Endothelial cell of umbilical vein (primary cell): ENCODE data around the gene CHAF1A. TPM values are rescaled to one million over a fixed set of nuclear protein-coding genes. Genes with fewer than 3 reads are reported as not detected.

ENCODE experiments used
- BruUV-seq: library from RNA; stranded (reverse); fragments of 400-500 nt; replicated peaks from 2 replicates; lab custom pipeline; 2021; lab: Mats Ljungman, UMichigan
- CTCF ChIA-PET: fragments of 300-600, 350-600 bp; sonication (Branson Sonifier 250); formaldehyde crosslinking; loops from one replicate; lab custom pipeline; 2021; ENCODE audit warnings: antibody characterized with exemption, inconsistent platforms; lab: Charles Lee
- POLR2A ChIA-PET: fragments of 300-600, 350-600 bp; sonication (Branson Sonifier 250); formaldehyde crosslinking; loops from one replicate; lab custom pipeline; 2021; ENCODE audit warnings: antibody characterized with exemption, inconsistent platforms; lab: Charles Lee
- DNase-seq: peaks from one replicate; pipeline ENCODE4 v3.0.0-alpha.2; 2011; ENCODE audit warnings: low read depth, low spot score
- FAIRE-seq: peaks from 2 replicates; lab custom pipeline; 2011; peaks lifted over from hg19 to GRCh38; lab: Jason Lieb, UNC
- H2AFZ ChIP-seq: 2 replicates; pipeline ENCODE4 v1.6.0; 2012; ENCODE audit warnings: low read depth, low read length, control low read depth, inconsistent platforms
- H3K27ac ChIP-seq: 2 replicates; pipeline ENCODE4 v1.5.1; 2011; ENCODE audit warnings: low read depth, mild to moderate bottlenecking, control low read depth, low read length, moderate library complexity; ENCODE audit not compliant: insufficient read depth
- H3K27me3 ChIP-seq, 2 experiments: 2 replicates each; pipeline versions ENCODE4 v1.6.0 to v1.6.1; 2011; ENCODE audit warnings: low read length in 2 of 2, mixed read lengths in 1 of 2; ENCODE audit not compliant: control insufficient read depth in 2 of 2, insufficient read depth in 2 of 2
- H3K36me3 ChIP-seq, 2 experiments: 2 replicates in 1 of 2; 3 replicates in 1 of 2; pipeline ENCODE4 v1.5.1; 2011; ENCODE audit warnings: low read length in 2 of 2, mild to moderate bottlenecking in 1 of 2, moderate library complexity in 1 of 2; ENCODE audit not compliant: control insufficient read depth in 2 of 2, insufficient read depth in 2 of 2; ENCODE audit errors: extremely low read depth in 1 of 2
- H3K4me1 ChIP-seq: 3 replicates; pipeline ENCODE4 v1.5.1; 2011; ENCODE audit warnings: mild to moderate bottlenecking, low read length; ENCODE audit not compliant: control insufficient read depth, insufficient read depth; ENCODE audit errors: extremely low read depth
- H3K4me2 ChIP-seq: 2 replicates; pipeline ENCODE4 v1.6.1; 2011; ENCODE audit warnings: low read length, control low read depth, mixed read lengths; ENCODE audit not compliant: insufficient read depth
- H3K4me3 ChIP-seq, 3 experiments: fragments of 200-600 bp in 1 of 3; sonication (generic), shearing (Covaris generic) in 1 of 3; replicated peaks in 1 of 3; 2 replicates each; pipeline ENCODE4 v1.5.1; 2011 to 2016; ENCODE audit warnings: control low read depth in 3 of 3, low read length in 3 of 3, mild to moderate bottlenecking in 2 of 3, inconsistent platforms in 1 of 3, low read depth in 1 of 3, moderate library complexity in 1 of 3; ENCODE audit not compliant: insufficient read depth in 1 of 3
- H3K79me2 ChIP-seq: 2 replicates; pipeline ENCODE4 v1.6.0; 2012; ENCODE audit warnings: low read length, inconsistent platforms; ENCODE audit not compliant: control insufficient read depth, insufficient read depth
- H3K9ac ChIP-seq: replicated peaks from 2 replicates; pipeline ENCODE3; 2011; ENCODE audit warnings: low read length, control low read depth; ENCODE audit not compliant: insufficient read depth; ENCODE audit errors: extremely low read depth
- H3K9me1 ChIP-seq: replicated peaks from 3 replicates; pipeline ENCODE4 v1.6.0; 2011; ENCODE audit warnings: mild to moderate bottlenecking, low read length; ENCODE audit not compliant: control insufficient read depth, insufficient read depth; ENCODE audit errors: extremely low read depth
- H3K9me3 ChIP-seq: replicated peaks from 2 replicates; pipeline ENCODE4 v1.5.1; 2012; ENCODE audit warnings: low read length, inconsistent platforms; ENCODE audit not compliant: control insufficient read depth, insufficient read depth
- H4K20me1 ChIP-seq: replicated peaks from 2 replicates; pipeline ENCODE3; 2011; ENCODE audit warnings: mild to moderate bottlenecking, low read length; ENCODE audit not compliant: control insufficient read depth, insufficient read depth; ENCODE audit errors: extremely low read depth
- CTCF ChIP-seq, 2 donors: IDR thresholded peaks; 1 replicate in 1 of 2; 2 replicates in 1 of 2; pipeline ENCODE4 v1.5.1; 2011; ENCODE audit warnings: low read length in 2 of 2, mild to moderate bottlenecking in 2 of 2, moderate library complexity in 2 of 2, control low read depth in 1 of 2, inconsistent platforms in 1 of 2, low read depth in 1 of 2; ENCODE audit not compliant: insufficient read depth in 1 of 2; ENCODE audit errors: extremely low read depth in 1 of 2
- EZH2 ChIP-seq: IDR thresholded peaks from 2 replicates; pipeline ENCODE4 v1.6.1; 2012; ENCODE audit warnings: borderline replicate concordance, low read depth, mild to moderate bottlenecking, moderate library complexity, low read length, inconsistent platforms; ENCODE audit not compliant: severe bottlenecking
- FOS ChIP-seq: IDR thresholded peaks from 2 replicates; pipeline ENCODE4 v1.6.1; 2011; ENCODE audit warnings: mild to moderate bottlenecking, low read length, moderate library complexity, borderline replicate concordance; ENCODE audit not compliant: insufficient read depth
- GATA2 ChIP-seq: IDR thresholded peaks from 2 replicates; pipeline ENCODE4 v1.7.0; 2011; ENCODE audit warnings: low read depth, mild to moderate bottlenecking, moderate library complexity, mixed read lengths, low read length; ENCODE audit not compliant: insufficient read length, insufficient read depth
- JUN ChIP-seq: IDR thresholded peaks from 2 replicates; pipeline ENCODE4 v1.6.1; 2011; ENCODE audit warnings: borderline replicate concordance, low read depth; ENCODE audit not compliant: insufficient read length, insufficient read depth
- MAX ChIP-seq: IDR thresholded peaks from 2 replicates; pipeline ENCODE4 v1.6.1; 2011; ENCODE audit not compliant: insufficient read depth, insufficient read length
- MYC ChIP-seq: IDR thresholded peaks from one replicate; pipeline ENCODE4 v1.6.1; 2011; ENCODE audit warnings: mild to moderate bottlenecking, low read depth, low read length
- POLR2A ChIP-seq: IDR thresholded peaks from 2 replicates; pipeline ENCODE4 v1.6.1; 2012; ENCODE audit warnings: low read depth, mild to moderate bottlenecking, control low read depth, low read length
- POLR2AphosphoS5 ChIP-seq: IDR thresholded peaks from 2 replicates; pipeline ENCODE4 v1.6.1; 2012; ENCODE audit warnings: low read depth, mild to moderate bottlenecking, control low read depth, low read length, moderate library complexity; ENCODE audit not compliant: insufficient read depth
- dilution Hi-C: fragments of 300-500 bp; cut with MboI; formaldehyde crosslinking; loops from one replicate; pipeline ENCODE4 v1.15.0; 2019; ENCODE audit warnings: low sequenced_read_pairs; ENCODE audit not compliant: extremely low pct_ligation_motif_present
- intact Hi-C: fragments of 100-400 bp; cut with micrococcal nuclease; formaldehyde crosslinking; loops from one replicate; pipeline ENCODE4 v1.10.0; 2022
- polyA plus RNA-seq, 4 experiments: library from polyadenylated mRNA; depleted of rRNA in 3 of 4; stranded (reverse) in 3 of 4; unstranded in 1 of 4; fragments of >200 nt; gene quantifications; 2 replicates each; pipeline versions ENCODE4 v1.2.1 to v1.2.3, GENCODE V29; 2011 to 2012; ENCODE audit warnings: missing spikeins in 1 of 4
- total RNA-seq: library from RNA; stranded (reverse); gene quantifications from 2 replicates; pipeline ENCODE4 v1.2.3, GENCODE V29; 2021

CHAF1A gene
- total and polyA plus RNA-seq, 2 donors (not counting 3 experiments of a cell fraction or from before 2014, with no cell fraction given), result 19.5 to 44.5 TPM

GRCh38 chr19:4453232-4454179 is 51.1 kb downstream of the CHAF1A start:
- no TSS peak for BruUV-seq
- H3K4me2 ChIP-seq, result no peak overlapping the region
- no peaks in the 10 kb centered on the region for H3K9me3 ChIP-seq
- peaks cover 5 to 30% of the 10 kb centered on the region in 2 experiments for H3K36me3 ChIP-seq
- no peak overlapping the region for H2AFZ ChIP-seq
- no peaks in the 10 kb centered on the region for H3K27me3 ChIP-seq
- DNase-seq, result no peak
- H3K27ac ChIP-seq, result no peak overlapping the region
- no peaks in the 10 kb centered on the region for H3K9me1 ChIP-seq
- FAIRE-seq, result no peak
- intact Hi-C loops, result no loop called here
- dilution Hi-C loops, result no loop called here
- POLR2A ChIA-PET, result no interaction called here
- H4K20me1 ChIP-seq, result no peaks in the 10 kb centered on the region
- H3K9ac ChIP-seq, result no peak overlapping the region
- H3K4me3 ChIP-seq, result no peak overlapping the region
- peaks cover 22% of the 10 kb centered on the region for H3K79me2 ChIP-seq
- H3K4me1 ChIP-seq, result peaks cover 14% of the 10 kb centered on the region
- CTCF ChIA-PET, result interaction anchor here (1.8 kb wide), 1 partner anchor 84 kb away, joined by 5 read pairs; no protein-coding TSS in a partner anchor
- TF ChIP-seq JUN (no peak), GATA2 (no peak), FOS (no peak), MAX (no peak), EZH2 (no peak), CTCF (IDR thresholded peaks at IDR 0.05; ENCODE audit: extremely low read depth in 1 of 2, insufficient read depth in 1 of 2, low read depth in 1 of 2, low read length in 2 of 2) (no peak), POLR2AphosphoS5 (no peak), POLR2A (no peak), MYC (no peak)
